ENCODE results near the gene EHMT1.
"Not testable (repeated sequence)": the region's sequence is repeated elsewhere in the genome, so short reads cannot be mapped to it uniquely, and the experiment has no call there.

The EHMT1 gene

GRCh38 chr9:137876269-137876668 lies 257.5 kb downstream of the EHMT1 start:
- intact Hi-C loops (cut with DNase I) = no loop called here
- no peak for DNase-seq

DNA sequence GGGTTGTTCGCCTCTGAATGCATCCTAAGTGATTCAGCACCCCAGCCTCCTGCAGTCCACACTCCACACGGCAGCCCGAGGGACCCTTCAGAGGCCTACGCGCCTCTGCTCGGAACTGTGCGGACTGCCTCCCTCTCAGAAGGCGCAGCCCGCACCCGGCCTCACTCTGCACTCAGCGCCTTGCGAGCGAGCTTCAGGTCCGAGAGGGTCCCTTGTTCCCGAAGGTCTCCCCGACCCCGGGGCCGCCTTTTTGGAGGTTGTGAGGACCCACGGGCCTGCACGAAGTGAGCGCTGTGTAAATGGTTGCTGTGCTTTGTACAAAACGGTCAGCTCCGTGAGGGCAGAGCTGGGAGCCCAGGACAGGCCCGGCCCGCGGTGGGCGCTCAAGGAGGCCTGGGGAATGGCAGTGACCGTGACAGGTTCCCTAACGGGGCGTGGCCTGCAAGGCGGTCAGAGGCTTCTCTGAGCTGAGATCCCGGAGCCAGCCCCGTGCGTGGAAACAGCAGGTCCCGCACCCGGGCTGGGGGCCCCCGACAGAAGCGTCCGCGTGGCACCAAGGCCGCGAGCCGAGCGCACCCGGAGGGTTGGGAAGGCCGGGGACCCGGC lies 258.1 kb downstream of the EHMT1 start:
- no peak for DNase-seq
- intact Hi-C loops (cut with DNase I) = no loop called here

- peak in 31 of 42 donors; percentile 6 to 76 (median 48) for DNase-seq
- intact Hi-C loops (cut with DNase I) = not testable (repeated sequence)
These were observed 258.8 kb downstream of the EHMT1 start, which contains the start of gene CACNA1B for GRCh38 chr9:137877506-137878122. CACNA1B (plus strand) TSS chr9:137877782; CDS start chr9:137877934, 152 bp downstream.

- DNase-seq = peak in 39 of 42 donors; percentile 18 to 73 (median 55)
These were observed 259.5 kb downstream of the EHMT1 start for GRCh38 chr9:137878146-137878941.

GRCh38 chr9:137879052-137879451 lies 260.2 kb downstream of the EHMT1 start:
- intact Hi-C loops (cut with DNase I) = no loop called here
- DNase-seq = no peak

More at GRCh38 chr9:137878146-137878941, 259.5 kb downstream of the EHMT1 start:
- intact Hi-C loops (cut with DNase I) = no loop called here

GRCh38 chr9:137879566-137880150 lies 260.9 kb downstream of the EHMT1 start:
- intact Hi-C loops (cut with DNase I) = no loop called here
- no peak for DNase-seq

DNA sequence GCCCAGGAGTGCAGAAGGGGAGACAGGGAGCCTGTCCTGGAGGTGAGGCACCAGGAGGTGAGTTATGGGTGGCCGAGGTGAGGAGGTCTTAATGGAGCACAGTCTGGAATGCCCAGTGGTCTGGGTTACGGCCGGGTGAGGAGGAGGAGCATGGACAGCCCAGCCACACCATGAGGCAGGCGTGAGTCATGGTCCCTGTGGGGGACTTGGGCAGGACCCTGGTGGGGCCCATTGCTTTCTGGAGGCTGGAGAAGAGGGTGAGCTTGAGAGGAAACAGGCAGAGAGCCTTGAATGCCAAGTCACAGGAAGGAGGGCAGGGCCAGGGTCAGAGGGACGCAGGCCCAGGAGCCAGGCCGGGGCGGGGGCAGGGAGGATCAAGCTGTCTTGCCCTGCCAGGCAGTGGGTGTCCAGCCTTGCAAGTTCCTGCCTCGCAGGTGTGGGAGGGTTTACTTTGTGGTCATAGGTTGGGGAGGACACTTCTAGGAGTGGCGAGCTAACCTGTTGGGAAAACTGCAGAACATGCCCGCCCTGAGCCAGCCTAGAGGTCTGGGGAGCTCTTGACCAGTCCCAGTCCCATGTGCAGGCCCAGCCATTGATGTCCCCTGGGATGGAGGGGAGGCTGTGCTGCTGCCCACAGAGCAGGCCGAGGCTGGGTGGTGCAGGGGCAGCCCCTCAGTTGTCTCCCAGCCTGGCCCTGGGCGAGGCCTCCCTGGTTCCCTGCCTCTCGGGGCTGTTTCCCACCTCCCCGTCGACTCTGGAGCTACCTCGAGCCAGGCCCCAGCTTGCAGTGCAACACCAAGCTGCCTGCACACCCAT lies 261.6 kb downstream of the EHMT1 start:
- no peak for DNase-seq
- intact Hi-C loops (cut with DNase I) = no loop called here

DNA sequence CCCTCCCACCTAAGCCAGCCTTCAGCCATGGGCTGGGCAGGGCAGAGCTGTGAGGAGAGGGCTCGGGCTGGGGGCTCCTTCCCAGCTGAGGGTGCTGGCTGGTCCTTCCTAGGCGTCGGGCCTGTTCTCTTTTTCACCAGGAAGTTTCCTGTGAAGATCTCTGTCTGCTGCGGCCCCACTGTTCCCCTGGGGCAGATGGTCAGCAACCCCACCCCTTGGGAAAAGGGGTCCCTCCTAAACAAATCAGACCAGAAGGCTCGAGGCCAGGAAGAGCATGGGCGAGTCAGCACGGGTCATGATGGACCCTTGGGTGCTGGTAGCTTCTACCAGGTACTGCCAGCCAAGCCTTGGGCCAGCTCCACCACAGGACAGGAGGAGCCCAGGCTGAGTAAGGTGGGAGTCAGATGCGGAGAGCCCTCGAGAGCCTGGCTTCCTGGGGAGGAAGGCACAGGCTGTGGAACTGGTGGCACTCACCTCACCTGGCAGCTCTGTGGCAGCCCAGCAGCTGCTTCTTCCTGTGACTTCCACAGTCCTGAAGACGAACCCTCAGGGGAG lies 262.2 kb downstream of the EHMT1 start:
- intact Hi-C loops (cut with DNase I) = no loop called here
- DNase-seq = no peak

DNA sequence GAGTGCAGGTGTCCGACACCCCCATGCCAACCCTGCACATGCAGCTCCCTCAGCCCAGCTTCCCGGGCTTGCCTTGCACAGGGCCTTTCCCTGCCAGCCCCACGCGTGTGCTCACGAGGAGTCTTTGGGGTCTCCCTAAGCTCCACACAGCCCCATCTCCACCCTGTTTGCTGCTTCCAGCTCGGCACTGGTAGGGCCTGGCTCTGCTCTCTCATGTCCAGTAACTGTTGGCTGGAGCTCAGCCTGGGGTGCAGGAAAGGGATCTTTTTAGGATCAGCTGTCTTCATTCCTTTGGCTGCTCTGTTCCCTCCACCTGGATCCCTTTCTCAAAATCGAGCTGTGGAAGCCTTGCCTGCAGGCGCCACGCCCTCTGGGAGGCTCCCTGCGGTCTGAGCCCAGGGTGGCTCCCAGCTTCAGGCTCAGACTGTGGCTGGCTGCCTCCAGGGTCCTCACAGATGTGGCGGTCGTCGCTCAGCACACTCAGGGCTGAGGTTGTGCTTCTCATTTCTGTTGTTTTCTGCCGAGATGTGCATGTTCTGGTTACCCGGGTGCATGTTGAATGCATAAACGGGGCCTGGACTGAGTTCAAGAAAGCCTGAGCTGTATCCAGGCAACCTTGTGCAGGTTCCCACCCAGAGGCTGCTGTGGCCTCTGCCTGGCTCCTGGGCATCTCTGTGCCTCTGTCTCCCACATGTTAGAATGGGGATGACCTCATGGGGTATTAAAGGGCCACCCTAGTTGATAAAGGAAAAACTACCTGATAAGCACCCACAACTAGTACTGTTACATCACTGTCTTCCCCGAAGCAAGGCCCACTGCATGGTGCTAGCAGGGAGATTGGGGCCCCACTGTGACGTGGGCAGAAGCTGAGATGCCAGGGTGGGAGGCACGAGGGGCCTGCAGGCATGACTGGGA lies 263.0 kb downstream of the EHMT1 start:
- intact Hi-C loops (cut with DNase I) = no loop called here
- DNase-seq = peak in 13 of 42 donors; percentile 17 to 56 (median 48)

DNA sequence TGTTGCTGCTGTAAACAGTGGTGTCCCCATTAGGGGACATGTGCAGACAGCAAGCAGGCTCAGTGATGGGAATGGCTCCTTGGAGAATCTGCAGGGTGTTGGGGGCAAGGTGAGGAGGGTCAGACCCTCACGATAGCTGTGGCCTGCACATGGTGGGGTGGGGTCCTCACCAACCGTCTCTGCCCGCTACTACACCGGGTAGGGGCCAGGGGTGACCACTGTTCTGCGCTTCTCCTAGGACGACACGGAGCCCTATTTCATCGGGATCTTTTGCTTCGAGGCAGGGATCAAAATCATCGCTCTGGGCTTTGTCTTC lies 263.7 kb downstream of the EHMT1 start:
- DNase-seq = no peak
- intact Hi-C loops (cut with DNase I) = no loop called here

- peak in 18 of 42 donors; percentile 22 to 71 (median 48) for DNase-seq
- intact Hi-C loops (cut with DNase I) = not testable (repeated sequence)
These were observed 265.2 kb downstream of the EHMT1 start for GRCh38 chr9:137883977-137884376.

- intact Hi-C loops (cut with DNase I) = not testable (repeated sequence)
- peak in 2 of 42 donors; percentile 39 to 52 for DNase-seq
These were observed 265.7 kb downstream of the EHMT1 start for GRCh38 chr9:137884547-137884946.

GRCh38 chr9:137885121-137885520 lies 266.3 kb downstream of the EHMT1 start:
- intact Hi-C loops (cut with DNase I); DNase-seq: not testable (repeated sequence)
